ENCODE data around the gene TEK.

DNA sequence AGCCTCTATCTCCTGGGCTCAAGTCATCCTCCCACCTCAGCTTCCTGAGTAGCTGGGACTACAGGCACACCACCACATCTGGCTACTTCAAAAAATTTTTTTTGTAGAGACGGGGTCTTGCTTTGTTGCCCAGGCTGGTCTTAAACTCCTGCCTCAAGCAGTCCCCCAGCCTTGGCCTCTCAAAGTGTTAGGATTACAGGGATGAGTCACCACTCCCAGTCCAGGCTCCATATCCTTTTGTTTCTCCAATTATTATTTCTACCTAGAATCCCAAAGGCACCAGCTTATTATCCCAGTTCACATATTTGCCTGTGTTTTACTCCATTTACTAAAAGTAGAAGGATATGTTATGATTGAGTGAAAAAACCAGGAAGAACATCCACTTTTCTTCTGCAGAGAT lies 84.9 kb downstream of the TEK start:
- TF ChIP-seq FOXM1 (IDR thresholded peaks at IDR 0.05; ENCODE audit: borderline replicate concordance, low read depth) (no peak), TAF1 (IDR thresholded peaks at IDR 0.05; ENCODE audit: low read depth) (no peak), RAD21 (IDR thresholded peaks at IDR 0.05; ENCODE audit: low read depth) (no peak), TEAD4 (IDR thresholded peaks at IDR 0.05) (no peak), CREB1 (IDR thresholded peaks at IDR 0.05; ENCODE audit: low read depth) (no peak), CEBPB (IDR thresholded peaks at IDR 0.05) (no peak), REST (IDR thresholded peaks at IDR 0.05; ENCODE audit: low read depth) (no peak), EP300 (IDR thresholded peaks at IDR 0.05; ENCODE audit: borderline replicate concordance) (no peak), YY1 (IDR thresholded peaks at IDR 0.05; ENCODE audit: low read depth) (no peak), NFIC (IDR thresholded peaks at IDR 0.05) (no peak)
- TF ChIP-seq, protein P1, sequence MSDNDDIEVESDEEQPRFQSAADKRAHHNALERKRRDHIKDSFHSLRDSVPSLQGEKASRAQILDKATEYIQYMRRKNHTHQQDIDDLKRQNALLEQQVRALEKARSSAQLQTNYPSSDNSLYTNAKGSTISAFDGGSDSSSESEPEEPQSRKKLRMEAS (IDR thresholded peaks at IDR 0.05): no peak

Data from Ishikawa (cell line).